HG02938 (cell line): ENCODE data around the gene UBE2D2.

Experiments
- ATAC-seq: cut with Tn5 transposase; IDR thresholded peaks from one replicate; pipeline ENCODE4 v1.9.1; 2021; ENCODE audit warnings: mild to moderate bottlenecking, moderate library complexity; ENCODE audit not compliant: unreplicated experiment

Gene UBE2D2

DNA sequence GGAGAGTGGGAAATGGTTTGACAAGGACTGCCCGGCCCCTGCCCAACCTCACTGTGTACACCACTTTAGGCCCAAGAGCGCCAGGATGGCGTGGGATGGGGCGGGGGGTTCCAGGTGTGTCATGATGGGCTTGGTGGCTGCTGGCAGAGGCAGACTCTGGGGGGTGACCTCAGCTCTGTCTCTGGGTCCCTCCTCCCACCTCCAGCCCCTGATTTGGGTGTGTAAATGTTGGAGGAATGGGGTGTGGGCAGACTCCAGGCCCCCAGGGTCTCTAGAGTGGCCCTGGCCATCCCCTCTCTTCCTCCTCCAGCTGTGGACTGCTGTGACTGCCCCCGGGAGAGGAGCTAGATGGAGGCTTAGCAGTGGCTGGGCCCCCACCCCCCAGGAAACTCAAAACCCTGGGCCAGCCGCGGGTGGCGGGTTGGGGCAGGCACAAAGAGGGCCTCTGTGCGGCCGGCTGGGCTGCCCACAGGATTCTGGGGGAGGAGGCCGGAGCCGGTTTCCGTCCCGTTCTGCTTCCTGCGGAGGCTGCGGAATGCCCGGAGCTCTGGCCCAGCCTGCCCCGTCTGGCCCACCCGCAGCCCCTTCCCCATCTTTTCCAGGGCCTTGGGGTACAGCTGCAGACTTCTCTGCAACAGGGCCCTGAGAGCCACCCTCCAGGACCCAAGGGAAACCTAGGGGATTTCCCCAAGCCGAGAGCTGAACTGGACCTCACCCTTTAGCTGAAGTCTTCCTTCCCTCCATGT, 110.1 kb downstream of the UBE2D2 start:
- no peak for ATAC-seq

DNA sequence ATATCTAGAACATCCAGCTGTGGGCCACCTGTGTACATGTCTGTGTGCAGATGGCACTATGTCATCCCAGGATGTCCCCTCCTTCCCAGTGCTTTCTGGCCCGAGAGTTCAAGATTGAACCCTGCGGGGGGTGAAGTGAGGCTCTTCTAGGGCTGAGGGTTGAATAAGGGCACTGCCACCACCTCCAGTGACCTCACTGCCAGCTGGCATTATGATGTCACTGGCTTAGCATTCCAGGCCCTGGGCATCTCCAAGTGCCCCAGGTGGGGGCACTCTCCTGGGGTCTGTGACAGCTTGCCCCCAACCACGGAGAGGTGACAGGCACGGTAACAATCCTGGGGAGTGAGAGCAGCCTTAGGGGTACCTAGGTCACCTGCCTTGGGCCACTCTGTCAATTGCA, 114.1 kb downstream of the UBE2D2 start:
- ATAC-seq = no peak

DNA sequence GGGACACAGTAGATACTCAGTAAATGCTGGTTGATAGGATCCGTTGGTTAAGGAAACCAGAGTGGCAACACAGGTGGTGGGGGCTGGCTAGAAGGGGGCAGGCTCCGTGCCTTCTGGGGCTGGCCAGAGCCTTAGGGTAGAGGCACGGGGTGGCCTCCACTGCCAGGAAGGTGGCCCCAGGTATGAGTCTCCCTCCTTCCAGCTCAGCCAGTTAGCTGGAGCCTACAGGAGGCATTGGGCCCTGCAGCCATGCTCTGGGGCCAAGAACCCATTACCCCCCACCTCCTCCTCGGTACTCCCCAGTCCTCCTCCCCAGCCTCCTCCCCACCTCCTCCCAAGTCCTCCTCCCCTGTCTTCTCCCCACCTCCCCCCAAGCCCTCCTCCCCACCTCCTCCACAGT, 114.7 kb downstream of the UBE2D2 start:
- ATAC-seq = no peak

DNA sequence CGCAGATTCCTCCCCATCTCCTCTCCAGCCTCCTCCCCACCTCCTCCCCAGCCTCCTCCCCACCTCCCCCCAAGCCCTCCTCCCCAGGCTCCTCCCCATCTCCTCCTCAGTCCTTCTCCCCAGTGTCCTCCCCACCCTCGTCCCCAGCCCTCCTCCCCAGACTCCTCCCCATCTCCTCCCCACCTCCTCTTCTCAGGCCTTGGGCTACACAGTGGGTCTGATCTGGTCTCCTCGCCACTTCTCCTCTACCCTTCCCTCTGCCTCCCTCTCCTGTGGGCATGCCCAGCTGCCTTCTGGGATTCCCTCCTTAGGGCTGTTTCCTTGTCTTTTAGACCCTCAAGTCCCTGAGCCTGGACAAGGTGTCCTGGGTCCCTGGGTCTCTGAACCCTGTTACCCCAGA, 115.3 kb downstream of the UBE2D2 start:
- no peak for ATAC-seq

DNA sequence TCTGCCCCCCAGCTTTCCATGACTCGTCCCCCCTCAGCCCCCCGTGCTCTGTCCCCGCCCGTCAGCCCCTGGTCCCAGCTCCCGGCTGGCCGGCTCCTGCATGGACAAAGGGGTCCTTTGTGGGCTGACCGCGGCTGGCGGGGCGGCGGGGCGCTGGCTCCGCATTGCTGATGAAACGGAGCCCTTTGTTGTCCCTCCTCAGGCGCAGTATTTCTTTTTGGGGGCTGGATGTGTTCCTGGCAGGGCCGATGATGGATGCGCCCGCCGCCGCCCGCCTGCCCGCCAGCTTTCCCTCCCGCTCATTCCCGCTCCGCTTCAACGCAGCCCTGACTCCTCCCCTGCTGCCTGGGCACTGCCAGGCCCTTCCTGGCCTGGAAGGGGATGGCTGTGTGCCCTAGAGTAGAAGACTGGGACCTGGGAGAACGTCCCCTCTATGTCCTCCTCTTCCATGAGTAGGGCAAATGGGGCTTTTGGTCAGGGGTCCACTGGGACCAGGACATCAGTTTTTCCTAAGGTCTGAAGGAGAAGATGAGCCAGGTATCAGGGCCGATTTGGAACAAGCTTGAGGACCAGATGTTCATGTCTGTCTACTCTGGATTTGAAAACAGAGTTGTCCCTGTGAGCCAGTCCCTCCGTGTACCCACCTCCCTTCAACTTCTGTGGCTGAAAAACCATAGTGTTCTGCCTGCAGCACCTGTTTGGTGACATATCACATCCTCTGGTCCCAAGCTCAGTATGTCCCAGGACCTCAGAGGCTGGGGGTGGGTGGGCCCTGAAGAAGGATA, 116.0 kb downstream of the UBE2D2 start:
- ATAC-seq = no peak
